Stimulated activated CD4-positive, alpha-beta T cell treated with anti-CD3 and anti-CD28 coated beads, Interleukin-15, amount 100 ng/mL, for 48 hours (primary cell): ENCODE data around the gene TMEM134.

Experiments
- DNase-seq, 2 donors: peaks; one replicate each; pipeline ENCODE4 v3.0.0-alpha.2; 2020; ENCODE audit warnings: low read depth in 2 of 2

Gene TMEM134

GRCh38 chr11:67458266-67458665 is 10.8 kb downstream of the TMEM134 start:
- DNase-seq: no peak

DNA sequence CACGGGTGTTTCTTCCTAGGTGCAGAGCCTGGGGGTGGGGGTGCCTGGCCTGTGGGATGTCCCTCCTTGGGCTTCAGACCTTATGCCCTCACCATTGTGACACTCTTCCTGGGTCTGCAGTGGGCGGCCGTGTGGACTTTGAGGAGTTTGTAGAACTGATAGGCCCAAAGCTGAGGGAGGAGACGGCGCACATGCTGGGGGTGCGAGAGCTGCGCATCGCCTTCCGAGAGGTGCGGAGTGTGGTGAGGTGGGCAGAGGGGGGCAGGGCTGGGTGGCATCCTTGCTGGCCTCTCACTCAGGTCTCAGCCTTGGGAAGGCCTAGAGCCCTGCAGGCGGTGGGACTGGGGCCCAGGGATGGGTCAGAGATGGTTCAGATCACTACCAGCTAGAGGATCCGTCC is 11.6 kb downstream of the TMEM134 start:
- no peak for DNase-seq

DNA sequence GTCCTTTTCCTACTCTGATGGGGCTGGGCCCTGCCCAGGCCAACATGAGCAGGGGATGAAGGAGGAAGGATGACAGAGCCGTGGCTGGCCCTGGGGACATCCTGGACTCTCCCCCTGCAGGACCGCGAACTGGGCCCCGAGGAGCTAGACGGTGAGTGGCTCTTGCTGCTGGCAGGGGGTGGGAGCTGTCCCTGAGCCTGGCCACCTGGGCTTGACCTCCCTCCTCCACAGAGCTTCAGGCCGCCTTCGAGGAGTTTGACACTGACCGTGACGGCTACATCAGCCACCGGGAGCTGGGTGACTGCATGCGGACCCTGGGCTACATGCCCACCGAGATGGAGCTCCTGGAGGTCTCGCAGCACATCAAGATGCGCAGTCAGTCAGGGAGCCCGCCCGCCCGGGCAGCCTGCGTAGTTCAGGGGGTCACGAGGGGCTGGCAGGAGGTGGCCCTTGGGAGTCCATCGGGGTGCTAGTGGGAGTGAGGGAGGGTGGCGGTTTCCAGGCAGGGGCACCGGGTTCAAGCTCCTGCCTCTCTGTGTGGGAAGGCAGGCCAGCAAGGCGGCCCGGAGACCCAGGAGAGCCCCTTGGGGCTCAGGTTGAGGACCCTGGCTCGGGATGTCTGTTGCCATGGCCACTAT is 12.9 kb downstream of the TMEM134 start:
- no peak for DNase-seq

DNA sequence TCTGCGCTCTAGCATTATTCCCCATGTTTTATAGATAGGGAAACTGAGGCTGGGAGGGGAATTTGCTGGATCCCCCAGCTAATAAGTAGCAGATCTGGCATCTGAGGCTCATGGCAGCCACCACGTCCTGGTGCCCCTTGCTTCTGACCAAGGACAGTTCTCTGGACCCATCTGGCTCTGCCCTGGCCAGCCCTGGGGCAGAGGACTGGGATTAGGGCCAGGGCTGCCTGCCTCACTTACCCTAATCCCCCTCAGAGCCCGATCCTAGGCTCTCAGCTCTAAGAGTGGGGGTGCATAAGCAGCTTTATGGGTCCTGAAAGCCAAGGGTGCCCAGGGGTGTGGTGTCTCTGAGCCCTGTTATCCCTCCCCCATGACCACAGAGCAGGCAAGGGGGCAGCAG is 14.0 kb downstream of the TMEM134 start, which contains the start of gene CABP4:
Gene CABP4, plus strand, starts transcription at position 301 of the 400 bp plus-strand sequence. Its CDS starts 70 bp downstream, at position 371.
- no peak for DNase-seq

GRCh38 chr11:67453816-67454732 is 15.0 kb downstream of the TMEM134 start:
- no peak for DNase-seq

- no peak for DNase-seq
Observed at GRCh38 chr11:67452141-67452952, 16.7 kb downstream of the TMEM134 start, which contains the start of gene GPR152. Gene GPR152 (minus strand): TSS chr11:67452729. CDS start chr11:67452724, 5 bp downstream.

- no peak for DNase-seq
Observed at GRCh38 chr11:67451658-67451976, 17.4 kb downstream of the TMEM134 start.

DNA sequence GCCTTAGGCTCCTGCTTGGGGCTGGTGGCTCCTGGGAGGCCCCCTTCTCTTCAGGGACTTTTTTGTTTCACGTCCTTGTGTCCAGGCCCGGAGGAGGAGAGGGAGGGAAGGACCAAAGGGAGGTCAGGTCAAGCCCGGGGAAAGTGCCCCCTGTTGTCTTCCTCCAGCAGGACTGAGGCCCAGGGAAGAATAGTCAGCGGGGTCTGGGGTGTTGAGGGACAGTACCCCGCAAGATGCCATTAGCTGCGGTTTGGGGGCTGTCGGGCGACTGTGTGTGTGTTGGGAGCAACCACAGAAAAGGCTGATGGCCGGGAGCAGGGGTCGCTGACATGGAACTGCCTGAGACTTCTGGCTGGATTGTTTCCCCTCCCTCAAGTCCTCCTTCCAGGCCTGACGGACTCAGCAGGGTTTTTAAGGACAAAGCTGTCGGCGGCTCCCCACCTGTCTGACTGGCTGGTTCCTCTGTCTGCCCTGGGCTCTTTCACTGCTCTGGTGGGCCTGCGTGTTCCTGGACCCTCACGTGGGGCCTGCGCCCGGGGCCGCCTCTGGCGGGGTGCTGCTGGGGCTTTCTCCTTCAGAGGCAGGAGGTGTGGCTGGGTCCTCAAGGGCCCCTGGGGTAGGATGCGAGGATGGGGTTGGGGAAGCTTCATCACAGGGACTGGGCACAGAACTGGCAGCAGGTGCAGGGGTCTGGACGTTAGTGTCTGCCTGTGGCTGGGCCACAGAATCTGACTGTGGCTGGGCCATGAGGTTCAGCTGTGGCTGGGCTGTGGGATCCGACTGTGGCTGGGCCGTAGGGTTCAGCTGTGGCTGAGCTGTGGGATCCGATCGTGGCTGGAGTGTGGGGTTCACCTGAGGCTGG is 18.0 kb downstream of the TMEM134 start:
- DNase-seq: no peak

GRCh38 chr11:67449116-67449844 is 19.8 kb downstream of the TMEM134 start:
- DNase-seq: no peak

DNA sequence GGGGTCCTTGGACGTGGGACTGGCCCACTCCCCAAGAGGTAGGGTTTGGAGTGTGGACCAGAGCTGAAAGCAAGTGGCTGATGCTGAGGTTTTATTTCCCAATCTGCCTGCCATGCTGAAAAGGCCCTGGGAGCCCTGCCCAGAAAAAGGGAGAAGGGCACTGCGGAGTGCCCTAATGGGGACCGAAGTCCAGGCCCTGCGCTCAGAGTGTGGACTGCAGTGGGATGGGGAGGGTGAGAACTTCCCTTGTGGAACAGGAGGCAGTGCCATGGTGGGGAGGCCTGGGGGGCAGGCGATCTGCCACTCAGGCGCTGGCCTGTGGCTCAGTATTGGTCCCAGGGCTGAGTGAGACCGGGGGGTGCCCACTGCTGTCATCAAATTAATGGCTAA is 20.8 kb downstream of the TMEM134 start:
- DNase-seq: no peak

- DNase-seq: no peak
Observed at GRCh38 chr11:67445515-67445914, 23.5 kb downstream of the TMEM134 start.

GRCh38 chr11:67442504-67443404 is 26.3 kb downstream of the TMEM134 start:
- DNase-seq: no peak

GRCh38 chr11:67441731-67442351 is 27.2 kb downstream of the TMEM134 start:
- DNase-seq: no peak

- DNase-seq: no peak
Observed at GRCh38 chr11:67441098-67441563, 27.9 kb downstream of the TMEM134 start.

DNA sequence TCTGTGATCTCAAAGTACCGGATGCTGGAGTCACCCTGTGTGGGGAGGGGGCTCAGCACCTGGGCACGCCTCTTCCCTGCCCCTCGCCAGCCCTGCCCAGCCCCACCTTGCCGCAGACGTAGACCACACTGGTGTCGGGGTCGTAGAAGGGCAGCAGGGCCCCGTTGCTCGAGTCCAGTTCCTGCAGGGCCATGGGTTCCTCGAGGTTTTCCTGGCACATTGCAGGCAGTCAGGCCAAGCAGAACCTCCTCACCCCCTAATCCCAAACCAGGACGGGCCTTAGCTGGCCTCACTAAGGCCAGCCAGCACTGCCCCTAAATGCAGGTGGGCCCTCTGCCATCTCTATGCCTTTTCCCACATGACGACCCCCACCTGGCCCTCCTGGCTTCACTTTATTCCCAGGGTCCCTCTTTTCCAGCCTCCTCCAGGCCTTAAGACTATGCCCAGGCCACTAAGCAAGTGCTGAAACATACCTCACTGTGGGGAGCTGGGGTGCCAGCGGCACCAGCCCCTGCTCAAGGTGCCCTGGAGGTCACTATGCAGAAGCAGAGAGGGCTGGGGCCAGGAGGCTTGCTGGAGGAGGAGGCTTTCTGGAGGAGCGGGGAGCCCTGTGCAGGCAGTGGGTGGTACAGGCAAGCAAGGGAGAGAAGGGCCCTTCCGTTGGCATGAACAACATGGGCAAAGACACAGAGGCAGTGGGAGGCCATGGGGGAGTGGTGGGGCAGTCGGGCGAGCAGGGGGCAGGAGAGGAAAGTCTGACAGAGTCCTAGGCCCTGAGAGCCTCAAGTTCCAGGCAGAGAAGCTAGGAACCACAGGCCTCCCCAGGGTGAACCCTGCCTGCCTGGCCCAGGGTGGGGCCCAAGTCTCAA is 28.6 kb downstream of the TMEM134 start:
- DNase-seq: no peak

GRCh38 chr11:67439321-67440228 is 29.5 kb downstream of the TMEM134 start:
- DNase-seq: no peak
